GM13976 (cell line): Measurements from ENCODE around the gene SESN1.

ENCODE experiments used
- DNase-seq: peaks from one replicate; pipeline ENCODE4 v3.0.0; 2012; ENCODE audit warnings: low spot score
- CTCF ChIP-seq: IDR thresholded peaks from 2 replicates; pipeline ENCODE4 v1.5.1; 2012; ENCODE audit warnings: borderline replicate concordance, mild to moderate bottlenecking; ENCODE audit not compliant: insufficient read depth; ENCODE audit errors: extremely low read depth, missing control alignments, control extremely low read depth
- in situ Hi-C: fragments of 300-500 bp; cut with MboI; formaldehyde crosslinking; loops from one replicate; pipeline ENCODE4 v1.12.0; 2022; ENCODE audit warnings: low sequenced_read_pairs, mixed read lengths, inconsistent platforms; ENCODE audit not compliant: unreplicated experiment

SESN1 gene

GRCh38 chr6:109104512-109104911, 9.9 kb upstream of the SESN1 start:
- in situ Hi-C loops: no loop called here
- DNase-seq: no peak

GRCh38 chr6:109103942-109104341, 9.3 kb upstream of the SESN1 start:
- in situ Hi-C loops: no loop called here
- DNase-seq: peak; percentile 24
- TF ChIP-seq CTCF: no peak

More at GRCh38 chr6:109104512-109104911, 9.9 kb upstream of the SESN1 start:
- no peak for TF ChIP-seq CTCF

DNA sequence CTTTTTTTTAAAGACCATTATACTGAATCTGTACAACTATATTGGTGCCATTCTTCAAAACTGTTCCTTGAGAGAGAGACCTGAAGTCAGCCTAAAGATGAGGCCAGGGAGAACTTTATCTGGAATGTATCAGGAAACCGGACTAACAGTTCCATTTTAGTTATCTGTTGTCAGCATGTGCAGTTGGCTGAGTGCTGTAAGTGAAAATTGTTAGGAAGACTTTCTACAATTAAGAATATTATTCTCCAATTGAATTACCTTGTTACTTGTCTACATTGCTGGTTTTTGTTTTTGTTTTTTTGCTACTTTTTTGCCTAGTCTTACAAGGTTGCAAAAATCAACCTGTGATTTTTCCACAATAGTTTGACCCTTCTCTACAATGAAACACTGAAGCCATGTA, 8.1 kb upstream of the SESN1 start:
- no peak for DNase-seq
- TF ChIP-seq CTCF: no peak
- in situ Hi-C loops: no loop called here

DNA sequence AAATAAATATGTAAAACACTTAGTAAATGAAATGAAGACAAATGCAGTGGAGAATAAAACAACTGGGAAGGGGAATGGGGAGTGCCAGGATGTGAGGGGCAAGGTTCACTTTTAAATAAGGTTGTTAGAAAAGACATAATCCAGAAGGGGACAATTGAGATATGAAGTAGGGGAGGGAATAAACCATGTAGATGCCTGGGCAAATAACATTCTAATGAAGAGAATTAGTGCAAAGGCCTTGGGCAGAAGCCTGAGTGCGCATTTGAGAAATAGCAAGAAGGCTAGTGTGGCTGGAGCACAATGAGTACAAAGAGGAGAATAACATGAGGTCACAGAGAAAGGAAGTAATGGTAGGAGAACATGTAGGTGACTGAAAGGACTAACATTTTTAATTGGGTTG, 3.0 kb upstream of the SESN1 start:
- no peak for DNase-seq
- in situ Hi-C loops: loop anchor here (10.0 kb wide), 1 partner anchor 287 kb away; the partner anchor contains the start of gene CD164
- no peak for TF ChIP-seq CTCF

DNA sequence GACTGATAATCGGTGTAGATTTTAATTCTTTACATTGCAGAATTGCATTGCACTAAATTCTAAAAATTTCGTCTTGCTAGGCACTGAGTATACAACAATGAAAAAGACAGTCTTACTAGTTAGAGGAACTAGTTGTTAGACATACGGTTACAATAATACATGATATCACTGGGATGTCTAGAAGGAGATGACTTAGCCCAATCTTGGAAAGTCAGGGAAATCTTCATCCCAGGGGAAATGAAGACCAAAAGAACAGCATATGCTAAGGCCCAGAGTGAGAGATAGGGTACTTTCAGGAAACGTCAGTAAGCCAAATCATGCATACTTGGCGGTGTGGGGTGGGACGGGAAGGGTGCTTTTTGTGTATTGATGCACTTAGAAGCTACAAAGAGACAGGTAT, 1.6 kb upstream of the SESN1 start:
- in situ Hi-C loops: loop anchor here (10.0 kb wide), 1 partner anchor 289 kb away; the partner anchor contains the start of gene CD164
- no peak for TF ChIP-seq CTCF
- DNase-seq: no peak

DNA sequence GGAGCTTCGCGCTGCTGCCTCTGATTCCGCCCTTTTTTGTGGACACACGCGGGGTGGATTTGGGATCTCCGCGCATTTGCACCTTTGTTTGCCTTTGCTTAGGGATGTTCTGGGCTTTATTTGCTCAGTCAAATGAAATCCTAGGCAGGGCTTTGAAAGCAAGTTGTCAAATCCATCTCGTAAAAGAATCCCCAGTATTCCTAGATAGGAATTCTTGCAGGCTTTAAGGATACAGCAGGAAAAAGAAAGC, 1.1 kb upstream of the SESN1 start:
- DNase-seq: no peak
- in situ Hi-C loops: loop anchor here (10.0 kb wide), 1 partner anchor 289 kb away; the partner anchor contains the start of gene CD164
- TF ChIP-seq CTCF: no peak
